Activated naive CD8-positive, alpha-beta T cell treated with anti-CD3 and anti-CD28 coated beads, Interleukin-2, amount 10 ng/mL, durations not matched to agents 7 days and 5 days (primary cell): ENCODE data around the gene BPIFA3. TPM values are rescaled to one million over a fixed set of nuclear protein-coding genes. Genes with fewer than 3 reads are reported as not detected.
"Not testable (repeated sequence)": the region's sequence is repeated elsewhere in the genome, so short reads cannot be mapped to it uniquely, and the experiment has no call there.

Experiments used
- ATAC-seq: fragments of 150-1000 bp; cut with Tn5 transposase; one replicate; pipeline ENCODE4 v1.10.0; 2021; ENCODE audit warnings: low read depth, moderate library complexity
- POLR2A ChIA-PET: fragments of 350-600 bp; sonication (Branson Sonifier 250); formaldehyde crosslinking; loops from one replicate; lab custom pipeline; 2021; ENCODE audit warnings: antibody characterized with exemption; lab: Charles Lee
- DNase-seq: peaks from one replicate; pipeline ENCODE4 v3.0.0; 2021
- H3K27ac Mint-ChIP-seq: one replicate; pipeline ENCODE4 v1.8.0; 2022; ENCODE audit warnings: mild to moderate bottlenecking, mixed read lengths
- H3K27me3 Mint-ChIP-seq: one replicate; pipeline ENCODE4 v1.8.0; 2022; ENCODE audit warnings: mild to moderate bottlenecking, moderate library complexity, mixed read lengths
- H3K36me3 Mint-ChIP-seq: one replicate; pipeline ENCODE4 v1.8.0; 2021; ENCODE audit warnings: mild to moderate bottlenecking, mixed read lengths
- H3K4me1 Mint-ChIP-seq: one replicate; pipeline ENCODE4 v1.8.0; 2021; ENCODE audit warnings: mixed read lengths
- H3K4me3 Mint-ChIP-seq: one replicate; pipeline ENCODE4 v1.8.0; 2022; ENCODE audit warnings: mild to moderate bottlenecking, moderate library complexity, mixed read lengths
- H3K9me3 Mint-ChIP-seq: one replicate; pipeline ENCODE4 v1.8.0; 2021; ENCODE audit warnings: mixed read lengths
- total RNA-seq, 2 experiments: library from RNA; stranded (reverse); gene quantifications; one replicate each; pipeline ENCODE4 v1.2.3, GENCODE V29; 2021

Gene BPIFA3
- total RNA-seq = not detected

GRCh38 chr20:33217052-33217451 is at the start of gene BPIFA3:
Gene BPIFA3 (plus strand): TSS chr20:33217352. CDS start chr20:33217537, 185 bp downstream.
- Mint-ChIP-seq H3K9me3 (no peaks in the 10 kb centered on the region), H3K36me3 (no peaks in the 10 kb centered on the region), H3K4me3 (no peak within 1 kb of the TSS), H3K27ac (no peak within 1 kb of the TSS), H3K27me3 (peaks cover 32% of the 10 kb centered on the region), H3K4me1 (no peaks in the 10 kb centered on the region)
- POLR2A ChIA-PET = no interaction called here
- ATAC-seq (no peak), DNase-seq (no peak)

- H3K4me1 Mint-ChIP-seq = no peaks in the 10 kb centered on the region
- ATAC-seq (no peak), DNase-seq (no peak)
- H3K4me3 Mint-ChIP-seq = no peak within 1 kb of the TSS
- peaks cover 8% of the 10 kb centered on the region for H3K27me3 Mint-ChIP-seq
- no peaks in the 10 kb centered on the region for H3K36me3 Mint-ChIP-seq
- POLR2A ChIA-PET = no interaction called here
- H3K27ac Mint-ChIP-seq = no peak within 1 kb of the TSS
- H3K9me3 Mint-ChIP-seq = peaks cover 11% of the 10 kb centered on the region
Measured at GRCh38 chr20:33167859-33168258, 49.3 kb upstream of the BPIFA3 start, which contains the start of gene BPIFA2. Gene BPIFA2 (plus strand): TSS chr20:33168159. CDS start chr20:33169146, 987 bp downstream.

DNA sequence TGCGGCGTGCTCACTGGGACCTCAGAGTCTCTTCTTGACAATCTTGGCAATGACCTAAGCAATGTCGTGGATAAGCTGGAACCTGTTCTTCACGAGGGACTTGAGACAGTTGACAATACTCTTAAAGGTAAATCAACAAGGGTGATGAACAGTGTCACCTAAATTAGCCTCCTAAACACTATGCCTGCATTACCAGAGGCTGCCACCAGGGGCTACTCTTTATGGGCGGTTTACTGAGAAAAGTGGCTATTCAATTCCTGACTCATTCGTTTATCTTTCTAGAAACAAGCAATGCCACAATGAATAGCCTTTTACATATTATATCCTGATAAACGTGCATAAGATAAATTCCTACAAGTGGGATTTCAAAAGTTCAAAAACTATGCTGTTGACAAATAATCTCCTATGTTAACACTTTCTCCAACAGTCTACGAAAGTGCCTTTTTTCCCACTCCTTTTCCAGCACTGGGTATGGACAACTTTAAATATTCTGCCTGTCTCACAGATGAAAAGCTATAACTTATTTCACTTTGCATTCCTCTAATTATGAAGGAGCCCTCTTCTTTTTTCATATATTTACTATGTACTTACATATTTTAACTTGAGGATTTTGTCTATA is 47.9 kb upstream of the BPIFA3 start:
- H3K27ac Mint-ChIP-seq = no peak overlapping the region
- H3K9me3 Mint-ChIP-seq = peaks cover 11% of the 10 kb centered on the region
- H3K4me3 Mint-ChIP-seq = no peak overlapping the region
- no peak for DNase-seq
- ATAC-seq = no peak
- POLR2A ChIA-PET = no interaction called here
- no peaks in the 10 kb centered on the region for H3K4me1 Mint-ChIP-seq
- H3K36me3 Mint-ChIP-seq = no peaks in the 10 kb centered on the region
- H3K27me3 Mint-ChIP-seq = peaks cover 8% of the 10 kb centered on the region

- peaks cover 6% of the 10 kb centered on the region for H3K27me3 Mint-ChIP-seq
- H3K4me3 Mint-ChIP-seq = no peak overlapping the region
- POLR2A ChIA-PET = no interaction called here
- ATAC-seq (no peak), DNase-seq (no peak)
- no peak overlapping the region for H3K27ac Mint-ChIP-seq
- H3K4me1 Mint-ChIP-seq = no peaks in the 10 kb centered on the region
- H3K36me3 Mint-ChIP-seq = no peaks in the 10 kb centered on the region
- peaks cover 11% of the 10 kb centered on the region for H3K9me3 Mint-ChIP-seq
Measured at GRCh38 chr20:33172781-33173180, 44.4 kb upstream of the BPIFA3 start.

- POLR2A ChIA-PET = no interaction called here
- DNase-seq = no peak
- no peak for ATAC-seq
- H3K4me1 Mint-ChIP-seq = no peaks in the 10 kb centered on the region
- H3K27ac Mint-ChIP-seq = no peak overlapping the region
- H3K27me3 Mint-ChIP-seq = peaks cover 6% of the 10 kb centered on the region
- H3K4me3 Mint-ChIP-seq = no peak overlapping the region
- H3K36me3 Mint-ChIP-seq = no peaks in the 10 kb centered on the region
- peaks cover 3% of the 10 kb centered on the region for H3K9me3 Mint-ChIP-seq
Measured at GRCh38 chr20:33175123-33175522, 42.0 kb upstream of the BPIFA3 start.

- Mint-ChIP-seq H3K4me1 (no peaks in the 10 kb centered on the region), H3K4me3 (no peak overlapping the region), H3K27ac (no peak overlapping the region), H3K9me3 (peaks cover 1% of the 10 kb centered on the region), H3K36me3 (no peaks in the 10 kb centered on the region), H3K27me3 (peaks cover 2% of the 10 kb centered on the region)
- no peak for ATAC-seq
- POLR2A ChIA-PET = no interaction called here
- DNase-seq = no peak
Measured at GRCh38 chr20:33176101-33176500, 41.1 kb upstream of the BPIFA3 start.

- Mint-ChIP-seq H3K27ac (no peak overlapping the region), H3K27me3 (no peaks in the 10 kb centered on the region), H3K9me3 (no peaks in the 10 kb centered on the region), H3K4me1 (no peaks in the 10 kb centered on the region), H3K4me3 (no peak overlapping the region), H3K36me3 (no peaks in the 10 kb centered on the region)
- POLR2A ChIA-PET = no interaction called here
- no peak for DNase-seq
- no peak for ATAC-seq
Measured at GRCh38 chr20:33177866-33178265, 39.3 kb upstream of the BPIFA3 start.

GRCh38 chr20:33178726-33179125 is 38.4 kb upstream of the BPIFA3 start:
- Mint-ChIP-seq H3K4me3 (no peak overlapping the region), H3K9me3 (peaks cover 2% of the 10 kb centered on the region), H3K36me3 (no peaks in the 10 kb centered on the region), H3K27me3 (no peaks in the 10 kb centered on the region), H3K4me1 (no peaks in the 10 kb centered on the region), H3K27ac (no peak overlapping the region)
- DNase-seq = no peak
- POLR2A ChIA-PET = no interaction called here
- ATAC-seq = no peak

GRCh38 chr20:33180169-33180568 is 37.0 kb upstream of the BPIFA3 start:
- Mint-ChIP-seq H3K36me3 (no peaks in the 10 kb centered on the region), H3K4me3 (no peak overlapping the region), H3K9me3 (peaks cover 2% of the 10 kb centered on the region), H3K27ac (no peak overlapping the region), H3K27me3 (no peaks in the 10 kb centered on the region), H3K4me1 (no peaks in the 10 kb centered on the region)
- ATAC-seq (no peak), DNase-seq (no peak)
- POLR2A ChIA-PET = no interaction called here

- H3K27me3 Mint-ChIP-seq = no peaks in the 10 kb centered on the region
- peaks cover 2% of the 10 kb centered on the region for H3K9me3 Mint-ChIP-seq
- POLR2A ChIA-PET = no interaction called here
- no peak for DNase-seq
- H3K4me1 Mint-ChIP-seq = no peaks in the 10 kb centered on the region
- H3K27ac Mint-ChIP-seq = no peak overlapping the region
- no peaks in the 10 kb centered on the region for H3K36me3 Mint-ChIP-seq
- no peak overlapping the region for H3K4me3 Mint-ChIP-seq
- ATAC-seq = no peak
Measured at GRCh38 chr20:33181482-33182093, 35.6 kb upstream of the BPIFA3 start.

- H3K9me3 Mint-ChIP-seq = peaks cover 2% of the 10 kb centered on the region
- no peak overlapping the region for H3K4me3 Mint-ChIP-seq
- ATAC-seq (no peak), DNase-seq (no peak)
- no peak overlapping the region for H3K27ac Mint-ChIP-seq
- H3K4me1 Mint-ChIP-seq = no peaks in the 10 kb centered on the region
- POLR2A ChIA-PET = no interaction called here
- H3K27me3 Mint-ChIP-seq = no peaks in the 10 kb centered on the region
- H3K36me3 Mint-ChIP-seq = no peaks in the 10 kb centered on the region
Measured at GRCh38 chr20:33183312-33183711, 33.8 kb upstream of the BPIFA3 start.

- ATAC-seq, H3K9me3 Mint-ChIP-seq, H3K4me1 Mint-ChIP-seq, DNase-seq, H3K36me3 Mint-ChIP-seq, POLR2A ChIA-PET, H3K27me3 Mint-ChIP-seq, H3K4me3 Mint-ChIP-seq, H3K27ac Mint-ChIP-seq: not testable (repeated sequence)
Measured at GRCh38 chr20:33185031-33185590, 32.0 kb upstream of the BPIFA3 start.

DNA sequence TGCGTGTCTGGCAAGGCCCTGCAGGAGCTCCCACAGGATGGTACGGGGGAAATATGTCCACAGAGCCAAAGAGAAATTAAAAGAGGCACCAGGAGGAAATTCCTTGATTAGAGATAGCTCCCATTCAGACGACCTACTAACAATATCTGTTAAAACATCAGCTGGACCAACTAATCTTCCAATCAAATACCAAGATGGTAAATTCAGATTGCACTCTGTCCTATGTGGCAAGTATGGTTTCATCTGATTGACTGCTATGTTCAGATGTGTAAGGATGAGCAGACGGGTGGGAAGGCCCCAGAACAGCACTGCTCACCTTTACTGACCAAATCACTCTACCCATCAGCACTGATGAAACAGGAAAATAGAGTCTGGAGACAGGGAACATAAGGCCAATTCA is 29.7 kb upstream of the BPIFA3 start:
- H3K36me3 Mint-ChIP-seq = no peaks in the 10 kb centered on the region
- no peak overlapping the region for H3K4me3 Mint-ChIP-seq
- no peak for DNase-seq
- H3K4me1 Mint-ChIP-seq = no peaks in the 10 kb centered on the region
- peaks cover 2% of the 10 kb centered on the region for H3K9me3 Mint-ChIP-seq
- POLR2A ChIA-PET = no interaction called here
- H3K27me3 Mint-ChIP-seq = peaks cover 7% of the 10 kb centered on the region
- H3K27ac Mint-ChIP-seq = no peak overlapping the region
- ATAC-seq = no peak

GRCh38 chr20:33188421-33188820 is 28.7 kb upstream of the BPIFA3 start:
- ATAC-seq = no peak
- Mint-ChIP-seq H3K27ac (no peak overlapping the region), H3K36me3 (no peaks in the 10 kb centered on the region), H3K9me3 (no peaks in the 10 kb centered on the region), H3K4me1 (no peaks in the 10 kb centered on the region), H3K27me3 (peaks cover 7% of the 10 kb centered on the region), H3K4me3 (no peak overlapping the region)
- DNase-seq = no peak
- POLR2A ChIA-PET = no interaction called here
